ENCODE measurements around the gene THTPA.

DNA sequence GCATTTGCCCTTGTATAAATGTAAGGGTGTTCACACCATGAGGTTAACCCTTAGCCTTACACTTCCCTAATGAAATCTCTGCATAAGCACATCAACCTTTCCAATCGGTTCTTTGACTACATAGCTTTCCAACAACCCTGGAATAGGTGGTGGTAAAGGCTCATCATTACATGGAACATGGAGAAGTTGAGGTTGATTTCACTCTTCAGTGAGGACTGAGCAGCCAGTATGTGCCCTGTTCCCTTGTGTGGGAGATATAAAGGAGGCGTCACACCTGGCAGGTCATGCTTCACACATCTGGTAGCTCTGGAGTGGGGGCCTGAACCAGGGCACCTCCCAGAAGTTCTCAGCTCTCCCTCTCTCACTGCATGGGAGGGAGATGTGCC lies 44.2 kb downstream of the THTPA start:
- TF ChIP-seq, protein P1, sequence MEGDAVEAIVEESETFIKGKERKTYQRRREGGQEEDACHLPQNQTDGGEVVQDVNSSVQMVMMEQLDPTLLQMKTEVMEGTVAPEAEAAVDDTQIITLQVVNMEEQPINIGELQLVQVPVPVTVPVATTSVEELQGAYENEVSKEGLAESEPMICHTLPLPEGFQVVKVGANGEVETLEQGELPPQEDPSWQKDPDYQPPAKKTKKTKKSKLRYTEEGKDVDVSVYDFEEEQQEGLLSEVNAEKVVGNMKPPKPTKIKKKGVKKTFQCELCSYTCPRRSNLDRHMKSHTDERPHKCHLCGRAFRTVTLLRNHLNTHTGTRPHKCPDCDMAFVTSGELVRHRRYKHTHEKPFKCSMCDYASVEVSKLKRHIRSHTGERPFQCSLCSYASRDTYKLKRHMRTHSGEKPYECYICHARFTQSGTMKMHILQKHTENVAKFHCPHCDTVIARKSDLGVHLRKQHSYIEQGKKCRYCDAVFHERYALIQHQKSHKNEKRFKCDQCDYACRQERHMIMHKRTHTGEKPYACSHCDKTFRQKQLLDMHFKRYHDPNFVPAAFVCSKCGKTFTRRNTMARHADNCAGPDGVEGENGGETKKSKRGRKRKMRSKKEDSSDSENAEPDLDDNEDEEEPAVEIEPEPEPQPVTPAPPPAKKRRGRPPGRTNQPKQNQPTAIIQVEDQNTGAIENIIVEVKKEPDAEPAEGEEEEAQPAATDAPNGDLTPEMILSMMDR (IDR thresholded peaks at IDR 0.05): no peak
- TF ChIP-seq EZH2 (IDR thresholded peaks at IDR 0.05; ENCODE audit: borderline replicate concordance, insufficient read depth, low read depth, low read length, poor library complexity, severe bottlenecking): no peak
